GM04503 (cell line): ENCODE data around the gene OSBP2.
"Not testable (repeated sequence)": the region's sequence is repeated elsewhere in the genome, so short reads cannot be mapped to it uniquely, and the experiment has no call there.

Source experiments
- DNase-seq: peaks from one replicate; pipeline ENCODE4 v3.0.0-alpha.2; 2012; ENCODE audit warnings: low read depth

The OSBP2 gene

GRCh38 chr22:30679895-30680690 is 14.6 kb upstream of the OSBP2 start:
- not testable (repeated sequence) for DNase-seq

GRCh38 chr22:30680991-30681770 is 13.5 kb upstream of the OSBP2 start:
- DNase-seq = no peak

- no peak for DNase-seq
Observed at GRCh38 chr22:30681831-30682230, 12.8 kb upstream of the OSBP2 start.

GRCh38 chr22:30685178-30685577 is 9.5 kb upstream of the OSBP2 start:
- DNase-seq = no peak

- no peak for DNase-seq
Observed at GRCh38 chr22:30687358-30687757, 7.3 kb upstream of the OSBP2 start.

GRCh38 chr22:30689622-30690021 is 5.1 kb upstream of the OSBP2 start:
- DNase-seq = no peak

- DNase-seq = no peak
Observed at GRCh38 chr22:30691204-30691603, 3.5 kb upstream of the OSBP2 start.

GRCh38 chr22:30694171-30694639 is 469 bp upstream of the OSBP2 start:
- DNase-seq = no peak

- DNase-seq = no peak
Observed at GRCh38 chr22:30695351-30695851, 727 bp downstream of the OSBP2 start.

- DNase-seq = no peak
Observed at GRCh38 chr22:30695871-30696655, 1.4 kb downstream of the OSBP2 start.

- DNase-seq = no peak
Observed at GRCh38 chr22:30697975-30698374, 3.3 kb downstream of the OSBP2 start.

- no peak for DNase-seq
Observed at GRCh38 chr22:30701872-30702271, 7.2 kb downstream of the OSBP2 start.

GRCh38 chr22:30702856-30703255 is 8.2 kb downstream of the OSBP2 start:
- no peak for DNase-seq

- DNase-seq = no peak
Observed at GRCh38 chr22:30704978-30705377, 10.3 kb downstream of the OSBP2 start.

GRCh38 chr22:30705710-30706651 is 11.3 kb downstream of the OSBP2 start:
- DNase-seq = peak; percentile 93

- not testable (repeated sequence) for DNase-seq
Observed at GRCh38 chr22:30709980-30710379, 15.3 kb downstream of the OSBP2 start.

GRCh38 chr22:30712094-30712493 is 17.4 kb downstream of the OSBP2 start:
- no peak for DNase-seq

GRCh38 chr22:30714062-30714461 is 19.4 kb downstream of the OSBP2 start:
- DNase-seq = no peak

GRCh38 chr22:30717331-30717921 is 22.8 kb downstream of the OSBP2 start:
- DNase-seq = peak; percentile 41

GRCh38 chr22:30717952-30718351 is 23.3 kb downstream of the OSBP2 start:
- no peak for DNase-seq

- no peak for DNase-seq
Observed at GRCh38 chr22:30718491-30718890, 23.8 kb downstream of the OSBP2 start.
